ENCODE measurements around the gene PIK3AP1. TPM values are rescaled to one million over a fixed set of nuclear protein-coding genes. Genes with fewer than 3 reads are reported as not detected.

The PIK3AP1 gene
- total and polyA plus RNA-seq, 4 donors: 2.1 to 8.7 (median 4.1) TPM

DNA sequence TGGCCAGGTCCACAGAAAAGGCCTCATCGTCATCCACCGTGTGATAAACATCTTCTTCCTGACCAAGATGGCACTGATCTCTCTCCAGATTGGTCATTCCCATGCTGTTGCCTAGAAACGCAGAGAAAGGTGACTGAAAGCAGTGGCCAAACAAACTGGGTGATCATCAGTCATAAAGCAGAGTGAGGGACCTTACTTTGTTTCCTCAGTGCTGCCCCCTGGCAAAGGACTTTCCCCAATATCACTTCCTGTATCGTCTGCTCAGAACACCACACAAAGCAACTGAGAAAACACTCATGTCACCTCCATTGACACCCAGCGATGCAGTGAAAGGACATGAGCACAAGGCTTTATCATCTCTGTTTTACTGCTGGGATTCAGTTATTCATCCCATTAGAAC lies 93.5 kb downstream of the PIK3AP1 start:
- no peak overlapping the region for H3K27ac ChIP-seq (ENCODE audit: low read depth, low read length)
- H3K4me1 ChIP-seq (ENCODE audit: control insufficient read depth, insufficient read depth, low read length): no peaks in the 10 kb centered on the region
- 78% methylated on average over 4 of the region's 5 CpGs for WGBS (ENCODE audit: insufficient coverage)
- no peaks in the 10 kb centered on the region for H3K27me3 ChIP-seq (ENCODE audit: control insufficient read depth, insufficient read depth, low read length)
- no peak overlapping the region for H3K4me3 ChIP-seq (ENCODE audit: low read depth, low read length)
- no peak for DNase-seq (ENCODE audit: low read depth in 4 of 6, low spot score in 6 of 6)
- H3K9me3 ChIP-seq (ENCODE audit: control insufficient read depth, insufficient read depth, low read length): no peaks in the 10 kb centered on the region
- H3K36me3 ChIP-seq (ENCODE audit: control insufficient read depth, insufficient read depth, low read length): no peaks in the 10 kb centered on the region

DNA sequence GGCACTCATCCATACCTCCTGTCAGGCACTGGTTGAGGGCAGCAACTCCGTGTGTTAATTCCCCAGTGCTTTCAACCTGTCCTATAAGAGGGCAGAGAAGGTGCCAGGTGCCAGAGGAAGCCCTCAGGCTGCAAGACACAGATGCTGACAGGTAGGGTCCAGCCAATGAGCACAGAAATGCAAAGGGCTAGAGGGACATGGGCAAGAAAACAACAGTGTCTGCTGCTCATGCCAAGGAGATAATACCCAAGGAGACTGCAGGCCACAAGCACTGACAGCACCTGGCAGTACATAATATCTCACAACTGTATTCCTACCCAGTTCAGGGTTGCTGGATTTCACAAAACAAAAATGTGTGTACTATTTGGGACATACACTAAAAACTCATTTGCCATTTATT lies 95.1 kb downstream of the PIK3AP1 start:
- H3K4me3 ChIP-seq (ENCODE audit: low read depth, low read length): no peak overlapping the region
- H3K4me1 ChIP-seq (ENCODE audit: control insufficient read depth, insufficient read depth, low read length): peaks cover 4% of the 10 kb centered on the region
- H3K27me3 ChIP-seq (ENCODE audit: control insufficient read depth, insufficient read depth, low read length): no peaks in the 10 kb centered on the region
- DNase-seq (ENCODE audit: low read depth in 4 of 6, low spot score in 6 of 6): no peak
- WGBS (ENCODE audit: insufficient coverage): 83% methylated on average over 1 of the region's 1 CpG
- H3K27ac ChIP-seq (ENCODE audit: low read depth, low read length): no peak overlapping the region
- H3K9me3 ChIP-seq (ENCODE audit: control insufficient read depth, insufficient read depth, low read length): no peaks in the 10 kb centered on the region
- H3K36me3 ChIP-seq (ENCODE audit: control insufficient read depth, insufficient read depth, low read length): no peaks in the 10 kb centered on the region

DNA sequence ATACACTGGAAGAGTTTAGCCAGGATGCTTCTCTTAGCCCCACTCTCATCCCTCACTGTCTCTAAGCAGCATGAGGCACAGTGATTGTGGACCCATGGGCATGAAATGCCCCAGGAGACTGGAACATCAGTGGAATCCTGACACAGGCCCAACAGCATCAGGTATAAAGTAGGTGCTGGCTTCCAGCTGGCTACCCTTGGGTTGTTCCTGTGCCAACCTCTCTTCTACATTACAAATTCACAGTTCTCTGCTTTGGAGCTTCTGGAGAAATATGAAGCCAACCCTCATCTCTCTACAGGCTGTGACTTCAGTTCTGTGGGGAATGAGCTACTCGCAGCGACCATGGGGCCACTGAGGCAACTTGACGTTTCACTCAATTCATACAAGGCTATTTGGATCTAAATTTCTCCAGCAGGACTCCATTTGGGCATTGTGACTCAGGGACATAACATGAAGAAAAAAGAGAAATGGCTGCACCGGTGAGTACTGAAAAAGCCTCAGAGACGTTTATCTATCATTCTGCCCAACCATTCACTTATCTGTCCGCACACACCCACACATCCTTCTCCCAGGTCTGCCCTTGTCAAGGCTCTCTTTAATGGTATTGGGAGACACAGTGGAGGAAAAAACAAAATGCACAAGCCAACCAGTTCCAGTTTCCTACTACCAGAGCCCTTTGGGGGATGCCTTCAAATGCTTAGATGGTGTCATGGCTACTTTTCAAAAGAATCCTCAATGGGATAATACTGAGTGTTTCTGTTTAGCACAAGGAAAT lies 98.1 kb downstream of the PIK3AP1 start:
- Histone ChIP-seq H3K4me1 (ENCODE audit: control insufficient read depth, insufficient read depth, low read length) (peaks cover 20% of the 10 kb centered on the region), H3K4me3 (ENCODE audit: low read depth, low read length) (no peak overlapping the region), H3K27ac (ENCODE audit: low read depth, low read length) (peak overlapping the region; percentile 43), H3K9me3 (ENCODE audit: control insufficient read depth, insufficient read depth, low read length) (no peaks in the 10 kb centered on the region), H3K36me3 (ENCODE audit: control insufficient read depth, insufficient read depth, low read length) (no peaks in the 10 kb centered on the region), H3K27me3 (ENCODE audit: control insufficient read depth, insufficient read depth, low read length) (no peaks in the 10 kb centered on the region)
- DNase-seq (ENCODE audit: low read depth in 4 of 6, low spot score in 6 of 6): peak in 2 of 6 donors; percentile 58 to 61
- 43% methylated on average over 3 of the region's 6 CpGs for WGBS (ENCODE audit: insufficient coverage)

DNA sequence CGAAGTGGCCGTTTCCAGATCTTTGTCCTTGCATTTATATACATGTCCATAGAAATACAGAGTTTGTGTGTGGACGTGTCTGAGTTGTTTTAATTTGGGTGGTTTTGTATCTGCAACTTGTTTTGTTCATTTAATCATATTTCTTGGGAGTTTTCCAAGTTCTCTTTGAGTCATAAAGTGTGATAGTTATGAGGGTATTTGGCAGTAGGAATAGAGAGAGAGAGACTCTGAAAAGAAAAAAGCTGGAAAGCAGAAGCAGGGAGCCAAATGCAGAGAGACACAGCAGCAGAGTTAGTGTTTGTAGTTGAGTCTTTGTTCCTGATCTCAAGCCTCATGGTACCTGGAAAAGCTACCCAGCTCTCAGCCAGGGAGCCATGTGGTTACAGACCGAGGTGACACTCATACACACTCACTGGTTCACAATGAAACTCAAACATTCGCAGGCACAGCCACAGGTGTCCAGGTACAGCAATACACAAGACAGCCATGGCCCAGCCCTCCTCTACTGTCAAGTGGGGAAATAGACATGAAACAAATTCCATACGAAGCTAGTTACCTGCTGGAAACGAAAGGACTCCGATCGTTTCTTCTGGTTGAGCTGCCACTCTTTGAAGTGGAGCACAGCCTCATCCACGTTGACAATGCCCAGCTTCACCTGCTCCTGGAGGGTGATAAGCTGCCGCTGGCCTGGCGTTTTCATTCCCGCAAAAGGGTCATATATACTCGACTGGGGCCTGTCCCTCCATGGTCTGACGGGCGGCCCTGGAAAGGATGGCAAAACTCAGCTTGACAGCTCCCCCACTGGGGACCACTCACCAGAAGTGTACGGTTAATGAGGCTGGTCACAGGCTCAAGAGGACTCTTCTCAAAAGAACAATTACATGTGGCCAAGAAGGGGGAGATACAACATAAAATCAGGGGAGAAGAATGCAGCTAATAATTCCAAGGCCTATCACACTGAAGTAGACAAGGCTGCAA lies 100.2 kb downstream of the PIK3AP1 start:
- WGBS (ENCODE audit: insufficient coverage): 82% methylated on average over 15 of the region's 17 CpGs
- Histone ChIP-seq H3K4me3 (ENCODE audit: low read depth, low read length) (no peak overlapping the region), H3K36me3 (ENCODE audit: control insufficient read depth, insufficient read depth, low read length) (no peaks in the 10 kb centered on the region), H3K27me3 (ENCODE audit: control insufficient read depth, insufficient read depth, low read length) (no peaks in the 10 kb centered on the region), H3K4me1 (ENCODE audit: control insufficient read depth, insufficient read depth, low read length) (peaks cover 21% of the 10 kb centered on the region), H3K9me3 (ENCODE audit: control insufficient read depth, insufficient read depth, low read length) (no peaks in the 10 kb centered on the region), H3K27ac (ENCODE audit: low read depth, low read length) (no peak overlapping the region)
- no peak for DNase-seq (ENCODE audit: low read depth in 4 of 6, low spot score in 6 of 6)

DNA sequence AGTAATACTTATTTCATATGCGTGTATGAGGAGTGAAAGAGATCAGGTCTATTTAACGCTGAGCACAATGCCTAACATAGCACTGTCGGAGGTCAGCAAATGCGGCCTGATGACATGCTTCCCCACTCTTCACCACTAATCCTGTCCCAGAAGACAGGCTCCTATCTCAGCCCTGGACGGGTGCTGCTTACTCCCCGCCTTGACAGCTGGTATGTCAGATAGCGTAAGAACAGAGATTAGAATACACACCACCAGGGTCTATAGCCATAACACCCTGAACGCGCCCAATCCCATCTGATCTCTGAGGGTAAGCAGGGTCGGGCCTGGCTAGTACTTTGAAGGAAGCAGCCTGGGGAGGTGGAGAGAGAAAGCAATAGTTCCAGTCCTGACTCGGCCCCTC lies 101.2 kb downstream of the PIK3AP1 start:
- Histone ChIP-seq H3K9me3 (ENCODE audit: control insufficient read depth, insufficient read depth, low read length) (no peaks in the 10 kb centered on the region), H3K4me1 (ENCODE audit: control insufficient read depth, insufficient read depth, low read length) (peaks cover 21% of the 10 kb centered on the region), H3K27me3 (ENCODE audit: control insufficient read depth, insufficient read depth, low read length) (no peaks in the 10 kb centered on the region), H3K36me3 (ENCODE audit: control insufficient read depth, insufficient read depth, low read length) (no peaks in the 10 kb centered on the region), H3K27ac (ENCODE audit: low read depth, low read length) (no peak overlapping the region), H3K4me3 (ENCODE audit: low read depth, low read length) (no peak overlapping the region)
- no peak for DNase-seq (ENCODE audit: low read depth in 4 of 6, low spot score in 6 of 6)
- 60% methylated on average over 1 of the region's 11 CpGs for WGBS (ENCODE audit: insufficient coverage)

DNA sequence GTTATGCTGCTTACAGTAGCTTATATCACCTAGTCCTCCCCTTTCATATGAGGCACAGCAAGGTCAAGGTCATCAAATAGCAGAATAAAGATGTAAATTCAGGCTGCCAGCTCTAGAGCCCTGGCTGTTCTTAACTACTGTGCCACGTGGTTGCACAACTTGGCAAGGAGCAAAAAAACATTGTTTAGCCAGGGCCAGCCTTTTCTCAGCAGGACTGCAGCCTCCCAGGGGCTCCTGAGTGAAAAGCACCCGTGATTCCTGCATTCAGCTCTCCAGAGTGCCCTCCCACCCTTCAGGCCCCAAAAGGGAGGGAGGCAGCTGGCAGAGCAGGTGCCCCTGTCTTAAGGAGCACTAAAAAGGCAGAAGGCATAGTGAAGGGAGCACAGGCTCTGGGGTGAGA lies 101.7 kb downstream of the PIK3AP1 start:
- Histone ChIP-seq H3K36me3 (ENCODE audit: control insufficient read depth, insufficient read depth, low read length) (no peaks in the 10 kb centered on the region), H3K4me3 (ENCODE audit: low read depth, low read length) (no peak overlapping the region), H3K4me1 (ENCODE audit: control insufficient read depth, insufficient read depth, low read length) (peaks cover 21% of the 10 kb centered on the region), H3K27me3 (ENCODE audit: control insufficient read depth, insufficient read depth, low read length) (no peaks in the 10 kb centered on the region), H3K9me3 (ENCODE audit: control insufficient read depth, insufficient read depth, low read length) (no peaks in the 10 kb centered on the region), H3K27ac (ENCODE audit: low read depth, low read length) (no peak overlapping the region)
- 21% methylated on average over 2 of the region's 2 CpGs for WGBS (ENCODE audit: insufficient coverage)
- peak in 4 of 6 donors; percentile 43 to 85 (median 74) for DNase-seq (ENCODE audit: low read depth in 4 of 6, low spot score in 6 of 6)

DNA sequence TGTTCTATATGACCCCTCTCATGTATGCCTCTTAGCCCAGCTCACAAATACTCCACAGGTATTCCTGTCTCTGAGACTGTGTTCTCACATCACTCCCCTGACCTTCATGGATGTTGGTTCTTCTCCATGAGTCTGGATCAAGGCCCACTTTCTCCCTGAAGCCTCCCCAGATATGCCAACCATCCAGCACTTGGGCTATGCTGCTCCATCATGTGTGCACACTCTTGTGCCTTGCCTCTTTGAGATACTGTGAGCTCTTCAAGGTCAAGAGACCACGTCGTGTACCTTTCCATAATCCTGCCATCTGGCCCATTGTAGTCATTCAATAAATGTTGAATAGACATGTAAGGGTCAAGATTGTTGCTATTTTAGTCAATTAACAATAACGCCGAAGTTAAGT lies 103.4 kb downstream of the PIK3AP1 start:
- no peak for DNase-seq (ENCODE audit: low read depth in 4 of 6, low spot score in 6 of 6)
- Histone ChIP-seq H3K9me3 (ENCODE audit: control insufficient read depth, insufficient read depth, low read length) (no peaks in the 10 kb centered on the region), H3K36me3 (ENCODE audit: control insufficient read depth, insufficient read depth, low read length) (no peaks in the 10 kb centered on the region), H3K27me3 (ENCODE audit: control insufficient read depth, insufficient read depth, low read length) (no peaks in the 10 kb centered on the region), H3K4me1 (ENCODE audit: control insufficient read depth, insufficient read depth, low read length) (peaks cover 21% of the 10 kb centered on the region), H3K27ac (ENCODE audit: low read depth, low read length) (no peak overlapping the region), H3K4me3 (ENCODE audit: low read depth, low read length) (no peak overlapping the region)
- 83% methylated on average over 2 of the region's 4 CpGs for WGBS (ENCODE audit: insufficient coverage)

DNA sequence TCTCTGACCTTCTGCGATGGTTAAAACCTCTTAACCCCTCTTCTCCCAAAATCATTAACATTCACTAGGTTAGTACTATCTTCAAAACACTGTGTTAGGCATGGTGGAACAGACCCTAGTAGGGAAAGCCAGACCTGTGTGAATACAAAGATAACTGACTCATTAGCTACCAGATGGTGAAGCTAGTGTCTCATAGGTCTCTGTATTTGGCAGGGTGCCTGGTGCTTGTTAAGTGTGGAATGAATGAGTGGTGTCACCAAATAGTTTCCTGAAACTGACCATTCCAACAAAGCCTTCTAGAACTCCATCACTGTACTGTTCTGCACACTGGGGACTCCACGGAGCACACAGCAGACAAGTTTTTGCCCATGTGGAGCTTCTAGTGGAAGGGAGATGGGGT lies 105.8 kb downstream of the PIK3AP1 start:
- H3K4me1 ChIP-seq (ENCODE audit: control insufficient read depth, insufficient read depth, low read length): peaks cover 21% of the 10 kb centered on the region
- no peaks in the 10 kb centered on the region for H3K27me3 ChIP-seq (ENCODE audit: control insufficient read depth, insufficient read depth, low read length)
- WGBS (ENCODE audit: insufficient coverage): no CpG with 5 or more reads among the region's 2 CpGs
- H3K9me3 ChIP-seq (ENCODE audit: control insufficient read depth, insufficient read depth, low read length): no peaks in the 10 kb centered on the region
- no peak for DNase-seq (ENCODE audit: low read depth in 4 of 6, low spot score in 6 of 6)
- H3K27ac ChIP-seq (ENCODE audit: low read depth, low read length): no peak overlapping the region
- H3K4me3 ChIP-seq (ENCODE audit: low read depth, low read length): no peak overlapping the region
- no peaks in the 10 kb centered on the region for H3K36me3 ChIP-seq (ENCODE audit: control insufficient read depth, insufficient read depth, low read length)

DNA sequence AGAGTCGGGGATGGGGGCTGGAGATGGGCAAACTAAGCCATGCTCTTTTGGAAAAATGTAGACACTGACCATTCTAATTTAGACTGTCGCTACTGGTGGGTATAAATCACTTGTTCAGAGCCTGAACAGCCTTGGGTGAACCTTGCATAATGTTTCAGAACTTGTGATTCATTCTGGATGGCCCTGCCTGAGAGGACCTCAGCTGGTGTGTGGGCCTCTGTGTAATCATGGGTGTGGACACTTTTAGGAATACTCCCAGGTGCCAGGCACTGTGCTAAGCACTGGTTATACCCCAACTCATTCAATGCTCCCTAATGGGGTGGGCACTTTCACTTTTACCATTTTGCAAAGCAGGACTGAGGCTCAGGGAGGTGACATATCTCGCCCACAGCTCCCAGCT lies 106.7 kb downstream of the PIK3AP1 start:
- Histone ChIP-seq H3K4me3 (ENCODE audit: low read depth, low read length) (no peak overlapping the region), H3K27me3 (ENCODE audit: control insufficient read depth, insufficient read depth, low read length) (no peaks in the 10 kb centered on the region), H3K9me3 (ENCODE audit: control insufficient read depth, insufficient read depth, low read length) (no peaks in the 10 kb centered on the region), H3K27ac (ENCODE audit: low read depth, low read length) (no peak overlapping the region), H3K4me1 (ENCODE audit: control insufficient read depth, insufficient read depth, low read length) (peaks cover 15% of the 10 kb centered on the region), H3K36me3 (ENCODE audit: control insufficient read depth, insufficient read depth, low read length) (no peaks in the 10 kb centered on the region)
- no peak for DNase-seq (ENCODE audit: low read depth in 4 of 6, low spot score in 6 of 6)
- WGBS (ENCODE audit: insufficient coverage): 93% methylated on average over 3 of the region's 3 CpGs
